GM19240 (cell line): Measurements from ENCODE around the gene ERAL1.
"Not testable (repeated sequence)": the region's sequence is repeated elsewhere in the genome, so short reads cannot be mapped to it uniquely, and the experiment has no call there.

ENCODE experiments used
- DNase-seq: peaks from one replicate; pipeline ENCODE4 v3.0.0; 2011; ENCODE audit warnings: low spot score; ENCODE audit not compliant: insufficient read length

The ERAL1 gene

GRCh38 chr17:28897769-28898526, 43.1 kb downstream of the ERAL1 start:
- no peak for DNase-seq

GRCh38 chr17:28898527-28898955, 43.7 kb downstream of the ERAL1 start:
- DNase-seq, result no peak

GRCh38 chr17:28899212-28899815, 44.5 kb downstream of the ERAL1 start:
- DNase-seq, result no peak

GRCh38 chr17:28900986-28901726, 46.3 kb downstream of the ERAL1 start:
- DNase-seq, result no peak

- peak; percentile 43 for DNase-seq
Measured at GRCh38 chr17:28901866-28902818, 47.3 kb downstream of the ERAL1 start.

- DNase-seq, result peak; percentile 95
Measured at GRCh38 chr17:28902819-28903545, 48.2 kb downstream of the ERAL1 start, which contains the start of gene DHRS13. DHRS13 (minus strand) TSS chr17:28903079; CDS start chr17:28902944, 135 bp downstream.

GRCh38 chr17:28903546-28903841, 48.7 kb downstream of the ERAL1 start:
- not testable (repeated sequence) for DNase-seq

- no peak for DNase-seq
Measured at GRCh38 chr17:28904800-28905199, 50.0 kb downstream of the ERAL1 start.

- no peak for DNase-seq
Measured at GRCh38 chr17:28906276-28906675, 51.5 kb downstream of the ERAL1 start.

- DNase-seq, result no peak
Measured at GRCh38 chr17:28906706-28907438, 52.1 kb downstream of the ERAL1 start.

- DNase-seq, result no peak
Measured at GRCh38 chr17:28907709-28908475, 53.1 kb downstream of the ERAL1 start.

GRCh38 chr17:28908640-28909167, 53.9 kb downstream of the ERAL1 start:
- DNase-seq, result no peak

GRCh38 chr17:28910534-28910933, 55.7 kb downstream of the ERAL1 start:
- DNase-seq, result no peak
